Measurements from ENCODE around the gene MTUS2. TPM values are rescaled to one million over a fixed set of nuclear protein-coding genes. Genes with fewer than 3 reads are reported as not detected.
A peak's percentile ranks its signal among the peaks of the same experiment; 100 is the strongest.
"Not testable (repeated sequence)": the region's sequence is repeated elsewhere in the genome, so short reads cannot be mapped to it uniquely, and the experiment has no call there.

MTUS2 gene
- total RNA-seq, 1 experiment from 2014 or later = under 0.01 TPM

GRCh38 chr13:29317828-29318227, 497.7 kb downstream of the MTUS2 start:
- DNase-seq (ENCODE audit: low read depth) = no peak

- DNase-seq (ENCODE audit: low read depth) = no peak
These were observed 498.6 kb downstream of the MTUS2 start for GRCh38 chr13:29318741-29319140.

GRCh38 chr13:29319451-29319850, 499.3 kb downstream of the MTUS2 start:
- no peak for DNase-seq (ENCODE audit: low read depth)

GRCh38 chr13:29323954-29324353, 503.8 kb downstream of the MTUS2 start:
- no peak for DNase-seq (ENCODE audit: low read depth)

- DNase-seq (ENCODE audit: low read depth) = no peak
These were observed 504.5 kb downstream of the MTUS2 start for GRCh38 chr13:29324601-29325000.

- DNase-seq (ENCODE audit: low read depth) = no peak
These were observed 508.4 kb downstream of the MTUS2 start for GRCh38 chr13:29328501-29328900.

- no peak for DNase-seq (ENCODE audit: low read depth)
These were observed 516.2 kb downstream of the MTUS2 start for GRCh38 chr13:29336356-29336755.

- no peak for DNase-seq (ENCODE audit: low read depth)
These were observed 519.5 kb downstream of the MTUS2 start for GRCh38 chr13:29339386-29340272.

GRCh38 chr13:29345860-29346582, 525.9 kb downstream of the MTUS2 start:
- not testable (repeated sequence) for DNase-seq (ENCODE audit: low read depth)

GRCh38 chr13:29355029-29355428, 534.9 kb downstream of the MTUS2 start:
- no peak for DNase-seq (ENCODE audit: low read depth)

- no peak for DNase-seq (ENCODE audit: low read depth)
These were observed 539.0 kb downstream of the MTUS2 start for GRCh38 chr13:29359181-29359580.

- no peak for DNase-seq (ENCODE audit: low read depth)
These were observed 541.6 kb downstream of the MTUS2 start for GRCh38 chr13:29361716-29362115.

GRCh38 chr13:29362849-29363604, 542.9 kb downstream of the MTUS2 start:
- DNase-seq (ENCODE audit: low read depth) = peak; percentile 28

GRCh38 chr13:29369060-29369743, 549.1 kb downstream of the MTUS2 start:
- DNase-seq (ENCODE audit: low read depth) = peak; percentile 15

GRCh38 chr13:29379281-29379680, 559.1 kb downstream of the MTUS2 start:
- no peak for DNase-seq (ENCODE audit: low read depth)

GRCh38 chr13:29379865-29380264, 559.7 kb downstream of the MTUS2 start:
- DNase-seq (ENCODE audit: low read depth) = no peak

- DNase-seq (ENCODE audit: low read depth) = no peak
These were observed 561.9 kb downstream of the MTUS2 start for GRCh38 chr13:29382021-29382420.

GRCh38 chr13:29383476-29383875, 563.3 kb downstream of the MTUS2 start:
- no peak for DNase-seq (ENCODE audit: low read depth)

- DNase-seq (ENCODE audit: low read depth) = no peak
These were observed 564.3 kb downstream of the MTUS2 start for GRCh38 chr13:29384466-29384865.

- no peak for DNase-seq (ENCODE audit: low read depth)
These were observed 564.7 kb downstream of the MTUS2 start for GRCh38 chr13:29384871-29385270.

- DNase-seq (ENCODE audit: low read depth) = no peak
These were observed 566.1 kb downstream of the MTUS2 start for GRCh38 chr13:29386246-29386645.

GRCh38 chr13:29390598-29390997, 570.5 kb downstream of the MTUS2 start:
- not testable (repeated sequence) for DNase-seq (ENCODE audit: low read depth)

Measured in Daoy (cell line).